HCT116 (cell line): ENCODE measurements around the gene GPR15. TPM values are rescaled to one million over a fixed set of nuclear protein-coding genes. Genes with fewer than 3 reads are reported as not detected.
A peak's percentile ranks its signal among the peaks of the same experiment; 100 is the strongest.

Experiments used
- ATAC-seq: fragments of 200-7000 bp; cut with Tn5 transposase; 2 replicates; pipeline ENCODE4 v1.9.1; 2020; ENCODE audit warnings: mild to moderate bottlenecking, moderate library complexity
- BruUV-seq: library from RNA; stranded (reverse); fragments of 400-500 nt; replicated peaks from 2 replicates; lab custom pipeline; 2021; lab: Mats Ljungman, UMichigan
- CTCF ChIA-PET: fragments of 300-600 bp; sonication (Branson Sonifier 250); formaldehyde crosslinking; loops from one replicate; lab custom pipeline; 2021; ENCODE audit warnings: antibody characterized with exemption; lab: Charles Lee
- POLR2A ChIA-PET: fragments of 300-600, 350-600 bp; sonication (Branson Sonifier 250); formaldehyde crosslinking; loops from one replicate; lab custom pipeline; 2021; ENCODE audit warnings: antibody characterized with exemption; lab: Charles Lee
- RAD21 ChIA-PET, 2 experiments: fragments of 300-600 bp; sonication (Branson Sonifier 250); formaldehyde crosslinking; loops; one replicate each; lab custom pipeline; 2023; ENCODE audit warnings: low total read pairs in 2 of 2; ENCODE audit not compliant: uncharacterized antibody in 2 of 2, unreplicated experiment in 2 of 2, low non-redundant PET in 1 of 2; lab: Charles Lee
- DNase-seq: peaks from one replicate; pipeline ENCODE4 v3.0.0-alpha.2; 2010; ENCODE audit warnings: low read depth, low spot score
- H2AFZ ChIP-seq: fragments of 200-600 bp; shearing (Covaris generic), sonication (generic); 2 replicates; pipeline ENCODE4 v1.6.1; 2017; ENCODE audit warnings: low read depth, mixed run types, mixed read lengths, antibody characterized with exemption, low read length; ENCODE audit not compliant: poor library complexity, severe bottlenecking
- H3K27ac ChIP-seq: 2 replicates; pipeline ENCODE4 v1.5.1; 2012; ENCODE audit warnings: low read depth, low read length
- H3K27me3 ChIP-seq: fragments of 200-600 bp; sonication (generic); 2 replicates; pipeline ENCODE4 v1.6.1; 2016; ENCODE audit warnings: mixed run types, low read length, mixed read lengths; ENCODE audit not compliant: insufficient read depth
- H3K36me3 ChIP-seq, 2 experiments: fragments of 200-500 bp in 1 of 2; fragments of 200-600 bp in 1 of 2; sonication (Bioruptor generic) in 1 of 2; sonication (generic) in 1 of 2; 2 replicates each; pipeline versions ENCODE4 v1.5.1 to v1.6.1; 2014 to 2016; ENCODE audit warnings: low read length in 2 of 2, inconsistent platforms in 1 of 2, mixed read lengths in 1 of 2, mixed run types in 1 of 2; ENCODE audit not compliant: insufficient read depth in 2 of 2, control insufficient read depth in 1 of 2
- H3K4me1 ChIP-seq, 2 experiments: fragments of 200-600 bp in 1 of 2; sonication (generic) in 1 of 2; 2 replicates each; pipeline versions ENCODE4 v1.5.1 to v1.6.1; 2012 to 2017; ENCODE audit warnings: low read length in 2 of 2, inconsistent platforms in 1 of 2, mild to moderate bottlenecking in 1 of 2, mixed read lengths in 1 of 2, mixed run types in 1 of 2, moderate library complexity in 1 of 2; ENCODE audit not compliant: insufficient read depth in 2 of 2, control insufficient read depth in 1 of 2
- H3K4me2 ChIP-seq: fragments of 200-600 bp; sonication (generic); 2 replicates; pipeline ENCODE4 v1.6.1; 2017; ENCODE audit warnings: mixed run types, low read length, mixed read lengths
- H3K4me3 ChIP-seq, 2 experiments: fragments of 200-600 bp in 1 of 2; sonication (generic) in 1 of 2; replicated peaks in 1 of 2; 2 replicates each; pipeline ENCODE4 v1.5.1; 2011 to 2016; ENCODE audit warnings: low read length in 2 of 2, control low read depth in 1 of 2, low read depth in 1 of 2, mild to moderate bottlenecking in 1 of 2, mixed read lengths in 1 of 2, mixed run types in 1 of 2
- H3K79me2 ChIP-seq: fragments of 200-600 bp; sonication (generic); 2 replicates; pipeline ENCODE4 v1.6.1; 2017; ENCODE audit warnings: mild to moderate bottlenecking, mixed run types, low read length, moderate library complexity, mixed read lengths; ENCODE audit not compliant: insufficient read depth
- H3K9ac ChIP-seq: fragments of 200-600 bp; sonication (generic); 2 replicates; pipeline ENCODE4 v1.6.1; 2016; ENCODE audit warnings: low read length, mixed read lengths
- H3K9me2 ChIP-seq: fragments of 200-600 bp; sonication (generic), shearing (Covaris generic); 2 replicates; pipeline ENCODE4 v1.6.1; 2017; ENCODE audit warnings: mixed run types, mild to moderate bottlenecking, moderate library complexity; ENCODE audit not compliant: insufficient read depth
- H3K9me3 ChIP-seq, 2 experiments: fragments of 200-500 bp in 1 of 2; fragments of 200-600 bp in 1 of 2; sonication (Bioruptor generic) in 1 of 2; sonication (generic) in 1 of 2; 2 replicates each; pipeline ENCODE4 v1.6.1; 2014 to 2017; ENCODE audit warnings: low read length in 2 of 2, mixed read lengths in 2 of 2, inconsistent platforms in 1 of 2, low read depth in 1 of 2, mild to moderate bottlenecking in 1 of 2, mixed run types in 1 of 2, moderate library complexity in 1 of 2; ENCODE audit not compliant: control insufficient read depth in 1 of 2, insufficient read depth in 1 of 2
- H4K20me1 ChIP-seq: fragments of 200-600 bp; sonication (generic), shearing (Covaris generic); 2 replicates; pipeline ENCODE4 v1.6.1; 2017; ENCODE audit warnings: mixed run types, mild to moderate bottlenecking, moderate library complexity; ENCODE audit not compliant: insufficient read depth
- EZH2phosphoT487 ChIP-seq: fragments of 200-600 bp; IDR thresholded peaks from 2 replicates; pipeline ENCODE4 v1.6.1; 2018; ENCODE audit warnings: antibody characterized with exemption, borderline replicate concordance
- FOSL1 ChIP-seq: IDR thresholded peaks from 2 replicates; pipeline ENCODE4 v1.6.1; 2012; ENCODE audit warnings: low read depth
- JUND ChIP-seq: IDR thresholded peaks from 2 replicates; pipeline ENCODE4 v1.6.1; 2012
- RAD21 ChIP-seq: IDR thresholded peaks from 2 replicates; pipeline ENCODE4 v1.6.1; 2012; ENCODE audit warnings: low read depth, mild to moderate bottlenecking
- SP1 ChIP-seq: IDR thresholded peaks from 2 replicates; pipeline ENCODE4 v1.6.1; 2012; ENCODE audit warnings: low read depth
- YY1 ChIP-seq: IDR thresholded peaks from 2 replicates; pipeline ENCODE4 v1.6.1; 2011; ENCODE audit warnings: low read length, low read depth, moderate library complexity, mild to moderate bottlenecking; ENCODE audit not compliant: insufficient replicate concordance; ENCODE audit errors: extremely low read depth
- intact Hi-C: fragments of 100-400 bp; cut with micrococcal nuclease; formaldehyde crosslinking; loops from 2 replicates; pipeline ENCODE4 v1.10.0; 2022
- total RNA-seq: library from RNA; stranded (reverse); gene quantifications from one replicate; pipeline ENCODE4 v1.2.1, GENCODE V29; 2021; ENCODE audit not compliant: unreplicated experiment

GPR15 gene
- total RNA-seq, 1 experiment from 2014 or later = 1.1 TPM

GRCh38 chr3:98519351-98519750, 12.4 kb upstream of the GPR15 start:
- no peaks in the 10 kb centered on the region for H4K20me1 ChIP-seq
- TF ChIP-seq EZH2phosphoT487 (no peak), FOSL1 (peak; percentile 14; the same call in 1 of the 2 replicates)
- CTCF ChIA-PET = no interaction called here
- POLR2A ChIA-PET = interaction anchor here (1.0 kb wide), 1 partner anchor 66 kb away, joined by 3 read pairs; no protein-coding TSS in a partner anchor
- H3K36me3 ChIP-seq = peaks cover 46 to 54% of the 10 kb centered on the region in 2 experiments
- peak overlapping the region; percentile 87 for H3K4me2 ChIP-seq
- H3K9ac ChIP-seq = peak overlapping the region; percentile 6; the same call in 1 of the 2 replicates
- ATAC-seq (no peak), DNase-seq (no peak)
- H3K9me3 ChIP-seq = no peaks in the 10 kb centered on the region
- RAD21 ChIA-PET = no interaction called here
- H3K9me2 ChIP-seq = no peaks in the 10 kb centered on the region
- H2AFZ ChIP-seq = no peak overlapping the region
- H3K27me3 ChIP-seq = no peaks in the 10 kb centered on the region
- H3K4me1 ChIP-seq = peaks cover 61 to 86% of the 10 kb centered on the region in 2 experiments
- H3K27ac ChIP-seq = peak overlapping the region; percentile 86
- no TSS peak for BruUV-seq
- H3K4me3 ChIP-seq = no peak overlapping the region
- H3K79me2 ChIP-seq = peaks cover 71% of the 10 kb centered on the region
- intact Hi-C loops = no loop called here

- Histone ChIP-seq H3K27me3 (no peaks in the 10 kb centered on the region), H3K9me3 (no peaks in the 10 kb centered on the region), H3K79me2 (peaks cover 71% of the 10 kb centered on the region), H3K4me1 (peaks cover 37 to 65% of the 10 kb centered on the region in 2 experiments), H3K4me2 (peak overlapping the region; percentile 87), H2AFZ (no peak overlapping the region), H3K36me3 (peaks cover 36 to 43% of the 10 kb centered on the region in 2 experiments), H3K9ac (peak overlapping the region; percentile 86), H3K4me3 (peak overlapping the region; percentile 67 to 78), H4K20me1 (no peaks in the 10 kb centered on the region), H3K9me2 (no peaks in the 10 kb centered on the region), H3K27ac (peak overlapping the region; percentile 86)
- TF ChIP-seq SP1 = no peak
- TF ChIP-seq YY1 = peak; percentile 5
- 0 out of 2 replicates have a peak, but pooled peaks have one; percentile 4 for TF ChIP-seq JUND
- TF ChIP-seq RAD21 = 0 out of 2 replicates have a peak, but pooled peaks have one; percentile 3
- ChIA-PET RAD21 (interaction anchor here in 1 of 2 experiments (1.2 kb wide), 1 partner anchor 39 kb away, joined by 3 read pairs; no protein-coding TSS in a partner anchor), POLR2A (interaction anchor here (0.8 to 1.7 kb wide), 10 partner anchors 8 to 116 kb away, joined by 3 to 17 read pairs (median 6); partner anchors contain the start of gene GPR15), CTCF (interaction anchor here (0.9 kb wide), 1 partner anchor 11 kb away, joined by 3 read pairs; no protein-coding TSS in a partner anchor)
- no TSS peak for BruUV-seq
- DNase-seq = peak; percentile 42
- ATAC-seq = peak; percentile 41
- intact Hi-C loops = loop anchor here (5.0 kb wide), 1 partner anchor 65 kb away; no protein-coding TSS in a partner anchor
These were observed 9.8 kb upstream of the GPR15 start for GRCh38 chr3:98521897-98522543.
